CD4-positive, alpha-beta T cell (primary cell): Measurements from ENCODE around the gene TNFAIP8L2. TPM values are rescaled to one million over a fixed set of nuclear protein-coding genes. Genes with fewer than 3 reads are reported as not detected.

Experiments used
- ATAC-seq: fragments of 200-7000 bp; cut with Tn5 transposase; one replicate; pipeline ENCODE4 v1.10.0; 2022; ENCODE audit warnings: mild to moderate bottlenecking; ENCODE audit not compliant: poor library complexity
- CTCF ChIA-PET: fragments of 350-600 bp; sonication (Branson Sonifier 250); formaldehyde crosslinking; loops from one replicate; lab custom pipeline; 2021; ENCODE audit warnings: antibody characterized with exemption, inconsistent platforms; lab: Charles Lee
- POLR2A ChIA-PET: fragments of 350-600 bp; sonication (Branson Sonifier 250); formaldehyde crosslinking; loops from one replicate; lab custom pipeline; 2021; ENCODE audit warnings: antibody characterized with exemption, inconsistent platforms; lab: Charles Lee
- DNase-seq, 14 experiments: peaks; one replicate each; pipeline ENCODE4 v3.0.0-alpha.2; 2013 to 2020; ENCODE audit warnings: mixed read lengths in 2 of 14
- H3K27ac ChIP-seq, 2 donors: one replicate each; pipeline versions ENCODE4 v1.5.1 to v1.7.0; 2013; ENCODE audit warnings: low read length in 2 of 2, low read depth in 1 of 2, mild to moderate bottlenecking in 1 of 2
- H3K27me3 ChIP-seq, 2 experiments: 1 replicate in 1 of 2; 2 replicates in 1 of 2; pipeline versions ENCODE4 v1.6.1 to v1.7.0; 2013; ENCODE audit warnings: low read length in 2 of 2, control low read depth in 1 of 2, mild to moderate bottlenecking in 1 of 2, moderate library complexity in 1 of 2; ENCODE audit not compliant: insufficient read depth in 2 of 2, control insufficient read depth in 1 of 2
- H3K36me3 ChIP-seq: one replicate; pipeline ENCODE4 v1.6.1; 2013; ENCODE audit warnings: low read length, control low read depth; ENCODE audit not compliant: insufficient read depth
- H3K4me1 ChIP-seq: one replicate; pipeline ENCODE4 v1.6.1; 2013; ENCODE audit warnings: low read length, control low read depth; ENCODE audit not compliant: insufficient read depth
- H3K4me3 ChIP-seq: one replicate; pipeline ENCODE4 v1.5.1; 2013; ENCODE audit warnings: mild to moderate bottlenecking, low read length, moderate library complexity
- H3K9me3 ChIP-seq, 2 experiments: 1 replicate in 1 of 2; 2 replicates in 1 of 2; pipeline versions ENCODE4 v1.6.1 to v1.7.0; 2013; ENCODE audit warnings: low read length in 2 of 2, mild to moderate bottlenecking in 2 of 2, control low read depth in 1 of 2, moderate library complexity in 1 of 2; ENCODE audit not compliant: control insufficient read depth in 1 of 2, insufficient read depth in 1 of 2
- H3K27ac Mint-ChIP-seq: one replicate; pipeline ENCODE4 v1.8.0; 2020; ENCODE audit warnings: mixed read lengths
- H3K27me3 Mint-ChIP-seq: one replicate; pipeline ENCODE4 v1.8.0; 2021; ENCODE audit warnings: mixed read lengths
- H3K36me3 Mint-ChIP-seq: one replicate; pipeline ENCODE4 v1.8.0; 2021; ENCODE audit warnings: low read depth, mixed read lengths
- H3K4me1 Mint-ChIP-seq: one replicate; pipeline ENCODE4 v1.8.0; 2021; ENCODE audit warnings: low read depth, mixed read lengths
- H3K4me3 Mint-ChIP-seq: one replicate; pipeline ENCODE4 v1.8.0; 2020; ENCODE audit warnings: mild to moderate bottlenecking, mixed read lengths
- H3K9me3 Mint-ChIP-seq: one replicate; pipeline ENCODE4 v1.8.0; 2020; ENCODE audit warnings: mixed read lengths
- CTCF ChIP-seq: fragments of 200-600 bp; IDR thresholded peaks from one replicate; pipeline ENCODE4 v1.8.0; 2022; ENCODE audit warnings: antibody characterized with exemption, mild to moderate bottlenecking
- intact Hi-C, 2 experiments: fragments of 100-400 bp; cut with DNase I in 1 of 2; cut with micrococcal nuclease in 1 of 2; formaldehyde crosslinking; loops; one replicate each; pipeline versions ENCODE4 v1.15.1 to v1.9.0; 2023 to 2025; cut with DNase I, micrococcal nuclease
- total RNA-seq, 174 experiments: library from RNA in 2 of 174; stranded (reverse) in 2 of 174; gene quantifications; one replicate each; pipeline ENCODE4 v1.2.3 and lab custom pipeline; 2021 to 2026

TNFAIP8L2 gene
- total RNA-seq, 2 experiments from 2014 or later: 0.70 to 0.74 TPM

GRCh38 chr1:151147132-151147503 is 9.3 kb upstream of the TNFAIP8L2 start:
- POLR2A ChIA-PET: interaction anchor here (5.4 kb wide), 1 partner anchor 10 kb away, joined by 26 read pairs; the partner anchor contains the start of gene TNFAIP8L2
- TF ChIP-seq CTCF: no peak
- peak overlapping the region; percentile 98 for H3K4me3 Mint-ChIP-seq
- ATAC-seq (no peak), DNase-seq (no peak)
- H3K4me3 ChIP-seq: peak overlapping the region; percentile 81
- H3K27ac Mint-ChIP-seq: peak overlapping the region; percentile 76
- no peaks in the 10 kb centered on the region for H3K27me3 Mint-ChIP-seq
- no peak overlapping the region for H3K27ac ChIP-seq
- peaks cover 18% of the 10 kb centered on the region for H3K4me1 Mint-ChIP-seq
- intact Hi-C loops: no loop called here
- H3K36me3 Mint-ChIP-seq: peaks cover 5% of the 10 kb centered on the region
- no peaks in the 10 kb centered on the region for H3K9me3 ChIP-seq
- no peaks in the 10 kb centered on the region for H3K36me3 ChIP-seq
- H3K9me3 Mint-ChIP-seq: no peaks in the 10 kb centered on the region
- CTCF ChIA-PET: no interaction called here
- H3K4me1 ChIP-seq: peaks cover 26% of the 10 kb centered on the region
- no peaks in the 10 kb centered on the region for H3K27me3 ChIP-seq

- H3K27me3 ChIP-seq: no peaks in the 10 kb centered on the region
- no peak for DNase-seq
- Mint-ChIP-seq H3K27me3 (no peaks in the 10 kb centered on the region), H3K4me3 (peak overlapping the region; percentile 98), H3K4me1 (peaks cover 18% of the 10 kb centered on the region), H3K27ac (no peak overlapping the region), H3K36me3 (peaks cover 5% of the 10 kb centered on the region), H3K9me3 (no peaks in the 10 kb centered on the region)
- no peak for TF ChIP-seq CTCF
- H3K4me3 ChIP-seq: no peak overlapping the region
- ATAC-seq: no peak
- POLR2A ChIA-PET: interaction anchor here (1.5 to 5.4 kb wide), 2 partner anchors 10 to 27 kb away, joined by 3 to 26 read pairs; partner anchors contain the start of gene TNFAIP8L2
- H3K36me3 ChIP-seq: no peaks in the 10 kb centered on the region
- CTCF ChIA-PET: no interaction called here
- no peaks in the 10 kb centered on the region for H3K9me3 ChIP-seq
- H3K4me1 ChIP-seq: peaks cover 26% of the 10 kb centered on the region
- no peak overlapping the region for H3K27ac ChIP-seq
- intact Hi-C loops: no loop called here
These were observed 8.8 kb upstream of the TNFAIP8L2 start for GRCh38 chr1:151147665-151148064.

- TF ChIP-seq CTCF: no peak
- ATAC-seq: peak; percentile 54
- ChIA-PET POLR2A (interaction anchor here (0.6 to 4.3 kb wide), 36 partner anchors 9 to 793 kb away, joined by 3 to 64 read pairs (median 5); partner anchors contain the start of genes CDC42SE1, GABPB2, GOLPH3L and LYSMD1), CTCF (interaction anchor here (1.2 to 7.8 kb wide), 4 partner anchors 56 to 132 kb away, joined by 3 to 61 read pairs (median 32); partner anchors contain the start of gene GABPB2)
- Mint-ChIP-seq H3K27me3 (no peaks in the 10 kb centered on the region), H3K9me3 (no peaks in the 10 kb centered on the region), H3K4me1 (peaks cover 63% of the 10 kb centered on the region), H3K36me3 (peaks cover 51% of the 10 kb centered on the region), H3K27ac (peak overlapping the region; percentile 85), H3K4me3 (peak overlapping the region; percentile 99)
- DNase-seq: peak in 13 of 14 experiments; percentile 27 to 89 (median 63)
- Histone ChIP-seq H3K27me3 (no peaks in the 10 kb centered on the region), H3K4me1 (peaks cover 57% of the 10 kb centered on the region), H3K9me3 (no peaks in the 10 kb centered on the region), H3K36me3 (peaks cover 29% of the 10 kb centered on the region), H3K27ac (peak overlapping the region; percentile 56 to 70), H3K4me3 (peak overlapping the region; percentile 77)
- intact Hi-C loops: loop anchor here (2.0 to 10.0 kb wide), 4 partner anchors 150 to 692 kb away; partner anchors contain the start of genes ENSA (in 1 of the 2), MINDY1 (in 1 of the 2) and PRUNE1 (in 1 of the 2)
These were observed 650 bp downstream of the TNFAIP8L2 start for GRCh38 chr1:151157067-151157531.
